Measurements from ENCODE around the gene SETD2. TPM values are rescaled to one million over a fixed set of nuclear protein-coding genes. Genes with fewer than 3 reads are reported as not detected.

Gene SETD2
- total and polyA plus RNA-seq, 9 of the 15 experiments (the other 6 are each of a cell fraction or from before 2014, with no cell fraction given) = 8.2 to 44.0 (median 33.6) TPM

DNA sequence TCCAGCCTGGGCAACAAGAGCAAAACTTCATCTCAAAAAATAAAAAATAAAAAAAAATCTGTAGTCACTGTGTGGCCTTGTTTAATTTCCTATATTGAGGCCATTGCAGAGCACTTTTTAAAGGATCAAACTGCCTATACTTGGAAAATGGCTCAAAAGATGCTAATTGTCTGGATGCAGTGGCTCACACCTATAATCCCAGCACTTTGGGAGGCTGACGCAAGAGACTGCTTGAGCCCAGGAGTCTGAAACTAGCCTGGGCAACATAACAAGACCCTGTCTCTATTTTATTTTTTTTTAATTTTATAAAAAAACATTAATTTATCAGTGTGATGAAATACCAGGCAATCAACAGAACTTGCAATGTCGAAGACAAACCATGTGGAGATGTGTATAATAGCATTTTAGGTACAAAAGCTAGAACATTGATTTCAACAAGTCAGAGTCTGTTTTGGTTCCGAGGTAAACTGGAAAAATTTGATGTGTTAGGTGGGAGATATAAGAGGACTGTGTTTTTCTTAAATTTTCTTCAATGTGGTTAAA, 47.0 kb upstream of the SETD2 start (continued):
- TF ChIP-seq POU5F1 (IDR thresholded peaks at IDR 0.05; ENCODE audit: borderline replicate concordance, low read depth, low read length, partially characterized antibody) (no peak), ZNF644 (tag; IDR thresholded peaks at IDR 0.05; ENCODE audit: low read depth) (no peak), ZNF764 (CRISPR knock-in tag; IDR thresholded peaks at IDR 0.05; ENCODE audit: low read depth) (no peak), U2AF2 (optimal IDR thresholded peaks at IDR 0.05; ENCODE audit: low read depth, low read length) (no peak), PTTG1 (tag; IDR thresholded peaks at IDR 0.05; ENCODE audit: low read depth) (no peak), JUN (IDR thresholded peaks at IDR 0.05; ENCODE audit: borderline replicate concordance, low read depth, low read length) (no peak), JUN (CRISPR knock-in tag; IDR thresholded peaks at IDR 0.05; ENCODE audit: borderline replicate concordance) (no peak)
- TF ChIP-seq, protein P1, sequence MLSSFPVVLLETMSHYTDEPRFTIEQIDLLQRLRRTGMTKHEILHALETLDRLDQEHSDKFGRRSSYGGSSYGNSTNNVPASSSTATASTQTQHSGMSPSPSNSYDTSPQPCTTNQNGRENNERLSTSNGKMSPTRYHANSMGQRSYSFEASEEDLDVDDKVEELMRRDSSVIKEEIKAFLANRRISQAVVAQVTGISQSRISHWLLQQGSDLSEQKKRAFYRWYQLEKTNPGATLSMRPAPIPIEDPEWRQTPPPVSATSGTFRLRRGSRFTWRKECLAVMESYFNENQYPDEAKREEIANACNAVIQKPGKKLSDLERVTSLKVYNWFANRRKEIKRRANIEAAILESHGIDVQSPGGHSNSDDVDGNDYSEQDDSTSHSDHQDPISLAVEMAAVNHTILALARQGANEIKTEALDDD (IDR thresholded peaks at IDR 0.05) = no peak
- TF ChIP-seq, protein P2, sequence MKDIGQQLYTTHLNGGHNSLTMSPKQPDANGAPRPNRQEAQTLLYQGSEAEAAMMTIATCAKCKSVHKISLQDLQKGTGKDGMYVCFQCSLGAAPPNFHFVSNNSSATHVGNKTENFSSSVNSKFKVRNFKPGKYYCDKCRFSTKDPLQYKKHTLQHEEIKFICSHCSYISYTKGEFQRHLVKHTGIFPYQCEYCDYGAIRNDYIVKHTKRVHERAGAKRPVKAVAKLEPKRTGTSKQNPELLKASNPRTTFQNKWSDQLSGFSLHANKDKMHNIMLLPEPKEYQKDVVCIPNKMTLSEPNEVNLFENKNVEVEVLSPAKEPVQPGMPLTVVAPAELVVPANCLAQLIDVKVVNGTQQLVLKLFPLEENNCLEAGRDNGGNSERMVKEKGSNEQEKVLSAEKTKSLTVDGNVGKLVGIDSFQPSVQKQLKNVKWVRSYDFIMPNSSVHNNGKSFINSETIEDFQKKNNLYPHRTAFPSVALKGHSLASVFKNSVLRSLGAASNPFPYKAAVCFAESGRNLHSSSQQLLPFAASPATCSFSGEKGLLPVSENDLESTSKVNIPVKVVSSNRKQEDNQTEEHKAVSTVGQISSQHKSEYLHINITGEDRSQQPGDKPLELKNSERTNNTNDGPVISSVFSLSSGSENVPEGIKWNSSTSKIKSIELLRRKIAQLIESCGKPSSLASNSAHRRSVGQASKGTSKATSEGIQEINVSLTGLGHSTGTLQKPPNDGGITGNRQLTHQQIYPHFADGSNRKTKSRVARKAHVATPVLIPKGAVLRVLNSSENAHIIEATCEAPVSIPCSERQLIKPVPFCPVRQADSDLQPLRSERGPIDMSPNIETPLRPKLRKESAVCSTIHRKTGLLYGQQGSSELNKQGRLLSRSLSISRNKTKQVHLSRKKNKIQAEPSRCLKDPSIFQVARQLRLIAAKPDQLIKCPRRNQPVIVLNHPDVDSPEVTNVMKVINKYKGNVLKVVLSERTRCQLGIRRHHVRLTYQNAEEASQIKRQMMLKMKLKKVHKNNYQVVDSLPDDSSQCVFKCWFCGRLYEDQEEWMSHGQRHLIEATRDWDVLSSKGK (CRISPR knock-in tag; IDR thresholded peaks at IDR 0.05) = no peak
